Measurements from ENCODE around the gene HSD17B7. TPM values are rescaled to one million over a fixed set of nuclear protein-coding genes. Genes with fewer than 3 reads are reported as not detected.

The HSD17B7 gene
- total and polyA plus RNA-seq, 10 of the 15 experiments (the other 5 are each of a cell fraction or from before 2014, with no cell fraction given) = 32.9 to 88.1 (median 36.3) TPM

DNA sequence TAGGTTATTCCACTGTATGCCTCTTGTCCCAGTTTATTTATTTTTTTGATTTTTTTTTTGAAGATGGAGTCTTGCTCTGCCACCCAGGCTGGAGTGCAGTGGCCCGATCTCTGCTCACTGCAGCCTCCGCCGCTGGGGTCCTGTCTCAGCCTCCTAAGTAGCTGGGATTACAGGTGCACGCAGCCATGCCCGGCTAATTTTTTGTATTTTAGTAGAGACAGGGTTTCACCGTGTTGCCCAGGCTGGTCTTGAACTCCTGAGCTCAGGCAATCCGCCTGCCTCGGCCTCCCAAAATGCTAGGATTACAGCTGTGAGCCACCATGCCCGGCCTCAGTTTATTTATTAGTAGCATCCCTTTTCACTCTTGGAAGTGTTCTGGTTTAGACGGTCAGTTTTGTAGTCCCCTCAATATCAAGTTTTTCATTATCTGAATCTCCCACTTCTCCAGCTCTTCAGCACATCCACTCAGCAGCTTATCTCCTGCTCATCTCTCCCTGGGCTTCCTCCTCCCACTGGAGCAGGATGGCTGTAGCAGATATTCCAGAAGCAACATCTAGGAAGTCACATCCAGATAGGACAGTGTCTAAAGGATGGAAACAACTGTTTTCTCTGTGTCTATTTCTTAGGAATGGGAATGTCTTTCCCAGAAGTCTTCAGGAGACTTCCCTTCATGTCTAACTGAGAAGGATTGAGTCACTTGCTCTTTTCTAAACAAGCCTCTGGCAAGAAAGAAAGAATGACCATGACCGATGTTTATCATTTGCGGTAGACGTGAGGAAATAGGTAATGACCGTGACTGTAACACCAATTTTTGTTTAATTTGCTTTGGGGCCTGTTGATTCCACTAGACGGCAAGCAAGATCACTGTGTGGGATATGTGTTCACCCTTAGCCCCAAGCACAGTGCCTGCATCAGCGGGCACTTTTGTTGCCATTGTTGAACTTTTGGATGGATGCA, 56.0 kb downstream of the HSD17B7 start:
- no TSS peak for BruUV-seq (replicated peaks)
- Histone ChIP-seq H3K27ac (ENCODE audit: control insufficient read depth, insufficient read depth) (no peak overlapping the region), H4K20me1 (ENCODE audit: control insufficient read depth, insufficient read depth) (no peaks in the 10 kb centered on the region), H3K4me1 (ENCODE audit: control insufficient read depth, insufficient read depth, low read length) (no peaks in the 10 kb centered on the region), H3K4me3 (no peak overlapping the region), H2AFZ (ENCODE audit: control insufficient read depth, low read depth, low read length) (no peak overlapping the region), H3K9ac (ENCODE audit: control insufficient read depth, insufficient read depth, low read length) (no peak overlapping the region), H3K9me3 (replicated peaks; ENCODE audit: control insufficient read depth, insufficient read depth, low read length) (no peaks in the 10 kb centered on the region), H3K4me2 (ENCODE audit: control insufficient read depth, insufficient read depth) (no peak overlapping the region), H3K27me3 (replicated peaks in 1 of 2; ENCODE audit: control insufficient read depth in 2 of 2, insufficient read depth in 2 of 2, low read length in 1 of 2) (no peaks in the 10 kb centered on the region; a peak in 1 of 4 replicates), H3K79me2 (ENCODE audit: control insufficient read depth, insufficient read depth, low read length) (no peaks in the 10 kb centered on the region), H3K36me3 (ENCODE audit: control insufficient read depth in 2 of 2, insufficient read depth in 2 of 2, low read length in 1 of 2) (no peaks in the 10 kb centered on the region)
- ChIA-PET CTCF (interaction anchor here (0.6 to 4.5 kb wide), 8 partner anchors 10 to 489 kb away, joined by 3 to 41 read pairs (median 4); no protein-coding TSS in a partner anchor), POLR2A (no interaction called here), RAD21 (ENCODE audit: unreplicated experiment) (no interaction called here), SMC1A (ENCODE audit: uncharacterized antibody, unreplicated experiment) (interaction anchor here (1.0 to 1.3 kb wide), 3 partner anchors 9 to 469 kb away, joined by 3 read pairs; no protein-coding TSS in a partner anchor)
- WGBS (ENCODE audit: insufficient coverage, insufficient replicate concordance, low lambda C conversion rate, missing lambda C conversion rate) = 52% methylated on average over 16 of the region's 16 CpGs
- intact Hi-C loops (cut with micrococcal nuclease; ENCODE audit: unreplicated experiment) = loop anchor here (5.0 kb wide), 1 partner anchor 226 kb away; no protein-coding TSS in a partner anchor
- in situ Hi-C loops (cut with MboI) = no loop called here
- TF ChIP-seq NR2F1 (conservative IDR thresholded peaks at IDR 0.05) = no peak
- DNase-seq (ENCODE audit: low read depth, low spot score) (no peak), FAIRE-seq (no peak), ATAC-seq (no peak)

DNA sequence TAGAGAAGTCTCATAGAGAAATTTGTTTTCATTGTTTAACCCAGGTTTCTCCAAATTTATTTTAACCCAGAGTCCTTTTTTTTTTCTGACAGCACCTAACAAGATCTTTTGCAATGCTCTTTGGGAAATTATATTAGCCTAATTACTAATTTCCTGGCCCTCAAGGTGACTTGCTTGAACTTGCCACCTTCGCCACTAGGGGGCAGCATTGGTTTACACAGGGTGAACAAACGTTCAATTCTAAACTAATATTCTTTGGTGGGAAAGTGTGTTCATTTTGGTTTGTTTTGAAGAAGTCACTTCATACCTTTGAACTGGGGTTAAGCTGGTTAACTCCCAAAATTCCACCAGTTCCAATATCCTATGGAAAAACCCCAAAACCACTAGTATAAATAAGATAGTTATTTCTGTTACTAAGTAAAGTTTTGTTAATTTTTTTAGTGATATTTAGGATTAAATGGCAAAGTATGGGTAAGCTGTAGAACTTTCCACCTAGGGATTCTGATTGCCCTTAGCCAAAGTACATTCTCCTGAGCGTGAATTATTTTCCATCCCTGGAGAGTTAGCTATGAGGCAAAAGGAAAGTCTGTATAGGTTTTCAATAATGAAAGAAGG, 57.4 kb downstream of the HSD17B7 start:
- H4K20me1 ChIP-seq (ENCODE audit: control insufficient read depth, insufficient read depth) = no peaks in the 10 kb centered on the region
- ChIA-PET RAD21 (ENCODE audit: unreplicated experiment) (interaction anchor here (0.9 to 1.7 kb wide), 4 partner anchors 9 to 467 kb away, joined by 3 to 5 read pairs (median 4); no protein-coding TSS in a partner anchor), POLR2A (no interaction called here), SMC1A (ENCODE audit: uncharacterized antibody, unreplicated experiment) (interaction anchor here (0.7 to 1.7 kb wide), 8 partner anchors 9 to 588 kb away, joined by 3 to 13 read pairs (median 4); no protein-coding TSS in a partner anchor), CTCF (interaction anchor here (0.6 to 4.5 kb wide), 25 partner anchors 9 to 492 kb away, joined by 3 to 41 read pairs (median 3); partner anchors contain the start of genes CCDC190 and NUF2)
- DNase-seq (ENCODE audit: low read depth, low spot score) = no peak
- no peaks in the 10 kb centered on the region for H3K36me3 ChIP-seq (ENCODE audit: control insufficient read depth in 2 of 2, insufficient read depth in 2 of 2, low read length in 1 of 2)
- no peaks in the 10 kb centered on the region for H3K4me1 ChIP-seq (ENCODE audit: control insufficient read depth, insufficient read depth, low read length)
- H3K27me3 ChIP-seq (replicated peaks in 1 of 2; ENCODE audit: control insufficient read depth in 2 of 2, insufficient read depth in 2 of 2, low read length in 1 of 2) = no peaks in the 10 kb centered on the region; a peak in 1 of 4 replicates
- peak; percentile 79 for ATAC-seq
- H2AFZ ChIP-seq (ENCODE audit: control insufficient read depth, low read depth, low read length) = no peak overlapping the region
- H3K4me3 ChIP-seq = no peak overlapping the region
- no peak overlapping the region for H3K27ac ChIP-seq (ENCODE audit: control insufficient read depth, insufficient read depth)
- BruUV-seq (replicated peaks) = no TSS peak
- no peaks in the 10 kb centered on the region for H3K79me2 ChIP-seq (ENCODE audit: control insufficient read depth, insufficient read depth, low read length)
- no peak overlapping the region for H3K4me2 ChIP-seq (ENCODE audit: control insufficient read depth, insufficient read depth)
- intact Hi-C loops (cut with micrococcal nuclease; ENCODE audit: unreplicated experiment) (loop anchor here (1.0 to 5.0 kb wide), 2 partner anchors 224 to 326 kb away; no protein-coding TSS in a partner anchor), in situ Hi-C loops (cut with MboI) (no loop called here)
- 0% methylated on average over 3 of the region's 3 CpGs for WGBS (ENCODE audit: insufficient coverage, insufficient replicate concordance, low lambda C conversion rate, missing lambda C conversion rate)
- H3K9ac ChIP-seq (ENCODE audit: control insufficient read depth, insufficient read depth, low read length) = no peak overlapping the region
- FAIRE-seq = peak; percentile 75
- no peaks in the 10 kb centered on the region for H3K9me3 ChIP-seq (replicated peaks; ENCODE audit: control insufficient read depth, insufficient read depth, low read length)
- TF ChIP-seq CREM (IDR thresholded peaks at IDR 0.05; ENCODE audit: low read depth) = no peak
- TF ChIP-seq EED (IDR thresholded peaks at IDR 0.05; ENCODE audit: low read depth) = no peak
- TF ChIP-seq RAD21 (IDR thresholded peaks at IDR 0.05; ENCODE audit: insufficient read depth, low read depth, low read length) = peak; percentile 83
- TF ChIP-seq, protein P1, sequence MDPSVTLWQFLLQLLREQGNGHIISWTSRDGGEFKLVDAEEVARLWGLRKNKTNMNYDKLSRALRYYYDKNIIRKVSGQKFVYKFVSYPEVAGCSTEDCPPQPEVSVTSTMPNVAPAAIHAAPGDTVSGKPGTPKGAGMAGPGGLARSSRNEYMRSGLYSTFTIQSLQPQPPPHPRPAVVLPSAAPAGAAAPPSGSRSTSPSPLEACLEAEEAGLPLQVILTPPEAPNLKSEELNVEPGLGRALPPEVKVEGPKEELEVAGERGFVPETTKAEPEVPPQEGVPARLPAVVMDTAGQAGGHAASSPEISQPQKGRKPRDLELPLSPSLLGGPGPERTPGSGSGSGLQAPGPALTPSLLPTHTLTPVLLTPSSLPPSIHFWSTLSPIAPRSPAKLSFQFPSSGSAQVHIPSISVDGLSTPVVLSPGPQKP (IDR thresholded peaks at IDR 0.05; ENCODE audit: low read depth, low read length) = no peak
- no peak for TF ChIP-seq ZZZ3 (IDR thresholded peaks at IDR 0.05; ENCODE audit: control insufficient read depth, insufficient read length, low read depth)
- peak; percentile 59; the same call in 1 of the 2 replicates for TF ChIP-seq SMC3 (IDR thresholded peaks at IDR 0.05; ENCODE audit: borderline replicate concordance, low read length)
- no peak for TF ChIP-seq ATF7 (IDR thresholded peaks at IDR 0.05; ENCODE audit: low read depth)
- TF ChIP-seq, protein P2, sequence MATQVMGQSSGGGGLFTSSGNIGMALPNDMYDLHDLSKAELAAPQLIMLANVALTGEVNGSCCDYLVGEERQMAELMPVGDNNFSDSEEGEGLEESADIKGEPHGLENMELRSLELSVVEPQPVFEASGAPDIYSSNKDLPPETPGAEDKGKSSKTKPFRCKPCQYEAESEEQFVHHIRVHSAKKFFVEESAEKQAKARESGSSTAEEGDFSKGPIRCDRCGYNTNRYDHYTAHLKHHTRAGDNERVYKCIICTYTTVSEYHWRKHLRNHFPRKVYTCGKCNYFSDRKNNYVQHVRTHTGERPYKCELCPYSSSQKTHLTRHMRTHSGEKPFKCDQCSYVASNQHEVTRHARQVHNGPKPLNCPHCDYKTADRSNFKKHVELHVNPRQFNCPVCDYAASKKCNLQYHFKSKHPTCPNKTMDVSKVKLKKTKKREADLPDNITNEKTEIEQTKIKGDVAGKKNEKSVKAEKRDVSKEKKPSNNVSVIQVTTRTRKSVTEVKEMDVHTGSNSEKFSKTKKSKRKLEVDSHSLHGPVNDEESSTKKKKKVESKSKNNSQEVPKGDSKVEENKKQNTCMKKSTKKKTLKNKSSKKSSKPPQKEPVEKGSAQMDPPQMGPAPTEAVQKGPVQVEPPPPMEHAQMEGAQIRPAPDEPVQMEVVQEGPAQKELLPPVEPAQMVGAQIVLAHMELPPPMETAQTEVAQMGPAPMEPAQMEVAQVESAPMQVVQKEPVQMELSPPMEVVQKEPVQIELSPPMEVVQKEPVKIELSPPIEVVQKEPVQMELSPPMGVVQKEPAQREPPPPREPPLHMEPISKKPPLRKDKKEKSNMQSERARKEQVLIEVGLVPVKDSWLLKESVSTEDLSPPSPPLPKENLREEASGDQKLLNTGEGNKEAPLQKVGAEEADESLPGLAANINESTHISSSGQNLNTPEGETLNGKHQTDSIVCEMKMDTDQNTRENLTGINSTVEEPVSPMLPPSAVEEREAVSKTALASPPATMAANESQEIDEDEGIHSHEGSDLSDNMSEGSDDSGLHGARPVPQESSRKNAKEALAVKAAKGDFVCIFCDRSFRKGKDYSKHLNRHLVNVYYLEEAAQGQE (IDR thresholded peaks at IDR 0.05; ENCODE audit: low read depth, low read length) = no peak

All from GM12878 (cell line).